PC-9 (cell line): ENCODE results near the gene LARGE1.

Experiments
- CTCF ChIP-seq: fragments of 200-600 bp; sonication (generic); conservative IDR thresholded peaks from 2 replicates; pipeline ENCODE4 v1.6.1; 2017; ENCODE audit warnings: mixed run types, antibody characterized with exemption, mild to moderate bottlenecking, moderate library complexity
- EZH2 ChIP-seq: fragments of 200-600 bp; sonication (generic); IDR thresholded peaks from 2 replicates; pipeline ENCODE4 v1.8.0; 2017; ENCODE audit warnings: antibody characterized with exemption, low read depth

GRCh38 chr22:33314316-33314715, 606.0 kb downstream of the LARGE1 start:
- no peak for TF ChIP-seq CTCF
- TF ChIP-seq EZH2 = no peak
